Calu3 (cell line): ENCODE measurements around the gene DYSF. TPM values are rescaled to one million over a fixed set of nuclear protein-coding genes. Genes with fewer than 3 reads are reported as not detected.

Experiments
- BruUV-seq: library from RNA; stranded (reverse); fragments of 400-500 nt; replicated peaks from 2 replicates; lab custom pipeline; 2021; lab: Mats Ljungman, UMichigan
- CTCF ChIA-PET: fragments of 300-600 bp; sonication (Branson Sonifier 250); formaldehyde crosslinking; loops from one replicate; lab custom pipeline; 2022; ENCODE audit warnings: antibody characterized with exemption; lab: Charles Lee
- DNase-seq: peaks from one replicate; pipeline ENCODE4 v3.0.0; 2022
- H3K27ac Mint-ChIP-seq: one replicate; pipeline ENCODE4 v1.8.0; 2022; ENCODE audit warnings: mixed read lengths; ENCODE audit not compliant: unreplicated experiment
- H3K27me3 Mint-ChIP-seq: one replicate; pipeline ENCODE4 v1.8.0; 2022; ENCODE audit warnings: mixed read lengths; ENCODE audit not compliant: unreplicated experiment
- H3K36me3 Mint-ChIP-seq: one replicate; pipeline ENCODE4 v1.8.0; 2022; ENCODE audit warnings: mild to moderate bottlenecking, moderate library complexity, mixed read lengths; ENCODE audit not compliant: insufficient read depth, unreplicated experiment
- H3K4me1 Mint-ChIP-seq: one replicate; pipeline ENCODE4 v1.8.0; 2022; ENCODE audit warnings: mild to moderate bottlenecking, low read depth, mixed read lengths; ENCODE audit not compliant: unreplicated experiment
- H3K4me3 Mint-ChIP-seq: one replicate; pipeline ENCODE4 v1.8.0; 2022; ENCODE audit warnings: mild to moderate bottlenecking, low read depth, moderate library complexity, mixed read lengths; ENCODE audit not compliant: unreplicated experiment
- H3K9me3 Mint-ChIP-seq: one replicate; pipeline ENCODE4 v1.8.0; 2022; ENCODE audit warnings: low read depth, mixed read lengths; ENCODE audit not compliant: unreplicated experiment
- intact Hi-C: fragments of 100-400 bp; cut with micrococcal nuclease; formaldehyde crosslinking; loops from one replicate; pipeline ENCODE4 v1.10.0; 2022; ENCODE audit not compliant: unreplicated experiment
- total RNA-seq: library from RNA; stranded (reverse); gene quantifications from 2 replicates; pipeline ENCODE4 v1.2.3, GENCODE V29; 2022
- TF ChIP-seq, protein P1 (sequence below): fragments of 200-600 bp; IDR thresholded peaks from one replicate; pipeline ENCODE4 v1.8.0; 2022; ENCODE audit warnings: antibody characterized with exemption; ENCODE audit not compliant: unreplicated experiment

DYSF gene
- total RNA-seq, 1 experiment from 2014 or later = 3.2 TPM

DNA sequence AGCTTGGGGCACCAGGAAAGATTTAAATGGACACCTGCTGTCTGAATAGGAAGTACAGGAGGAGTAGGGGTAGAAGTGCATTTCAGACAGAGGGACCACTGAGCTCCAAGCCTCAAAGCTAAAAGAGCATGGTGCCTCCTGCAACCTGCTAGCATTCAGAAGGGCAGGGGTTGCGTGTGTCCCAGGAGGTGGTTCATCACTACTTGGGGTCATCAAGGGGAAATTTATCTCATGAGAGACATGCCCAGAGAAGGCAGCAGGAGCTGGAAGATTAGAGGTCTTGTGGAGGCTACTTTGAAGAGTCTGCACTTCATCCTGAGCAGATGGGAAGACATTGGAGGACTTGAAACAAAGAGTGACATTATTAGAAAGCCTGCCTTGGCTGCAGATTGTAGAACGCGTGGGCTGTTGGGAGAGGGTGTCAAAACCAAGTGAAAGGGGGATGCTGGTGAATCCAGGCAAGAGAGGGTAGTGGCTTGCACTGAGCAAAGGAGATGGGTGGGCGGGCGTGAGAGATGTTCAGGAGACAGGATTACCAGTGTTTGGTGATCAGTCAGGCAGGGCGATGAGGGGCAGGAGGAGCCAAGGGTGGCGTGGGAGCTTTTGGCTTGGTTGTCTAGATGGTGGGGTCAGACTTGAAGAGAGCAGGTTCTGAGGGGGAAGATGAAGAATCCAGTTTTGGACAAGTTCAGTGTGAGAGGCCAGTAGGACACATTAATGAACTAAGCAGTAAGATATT lies 154.0 kb downstream of the DYSF start:
- CTCF ChIA-PET = interaction anchor here (1.1 kb wide), 1 partner anchor 8 kb away, joined by 3 read pairs; no protein-coding TSS in a partner anchor
- TF ChIP-seq, protein P1, sequence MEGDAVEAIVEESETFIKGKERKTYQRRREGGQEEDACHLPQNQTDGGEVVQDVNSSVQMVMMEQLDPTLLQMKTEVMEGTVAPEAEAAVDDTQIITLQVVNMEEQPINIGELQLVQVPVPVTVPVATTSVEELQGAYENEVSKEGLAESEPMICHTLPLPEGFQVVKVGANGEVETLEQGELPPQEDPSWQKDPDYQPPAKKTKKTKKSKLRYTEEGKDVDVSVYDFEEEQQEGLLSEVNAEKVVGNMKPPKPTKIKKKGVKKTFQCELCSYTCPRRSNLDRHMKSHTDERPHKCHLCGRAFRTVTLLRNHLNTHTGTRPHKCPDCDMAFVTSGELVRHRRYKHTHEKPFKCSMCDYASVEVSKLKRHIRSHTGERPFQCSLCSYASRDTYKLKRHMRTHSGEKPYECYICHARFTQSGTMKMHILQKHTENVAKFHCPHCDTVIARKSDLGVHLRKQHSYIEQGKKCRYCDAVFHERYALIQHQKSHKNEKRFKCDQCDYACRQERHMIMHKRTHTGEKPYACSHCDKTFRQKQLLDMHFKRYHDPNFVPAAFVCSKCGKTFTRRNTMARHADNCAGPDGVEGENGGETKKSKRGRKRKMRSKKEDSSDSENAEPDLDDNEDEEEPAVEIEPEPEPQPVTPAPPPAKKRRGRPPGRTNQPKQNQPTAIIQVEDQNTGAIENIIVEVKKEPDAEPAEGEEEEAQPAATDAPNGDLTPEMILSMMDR = no peak
- Mint-ChIP-seq H3K9me3 (no peaks in the 10 kb centered on the region), H3K36me3 (no peaks in the 10 kb centered on the region), H3K27ac (no peak overlapping the region), H3K4me1 (no peaks in the 10 kb centered on the region), H3K4me3 (no peak overlapping the region), H3K27me3 (peaks cover 77% of the 10 kb centered on the region)
- no TSS peak for BruUV-seq
- DNase-seq = no peak
- intact Hi-C loops = no loop called here

- no peak for DNase-seq
- no TSS peak for BruUV-seq
- no peak overlapping the region for H3K27ac Mint-ChIP-seq
- H3K4me1 Mint-ChIP-seq = no peaks in the 10 kb centered on the region
- no peak overlapping the region for H3K4me3 Mint-ChIP-seq
- no peaks in the 10 kb centered on the region for H3K36me3 Mint-ChIP-seq
- TF ChIP-seq, protein P1 = no peak
- H3K9me3 Mint-ChIP-seq = no peaks in the 10 kb centered on the region
- intact Hi-C loops = no loop called here
- CTCF ChIA-PET = no interaction called here
- H3K27me3 Mint-ChIP-seq = peaks cover 70% of the 10 kb centered on the region
Observed at GRCh38 chr2:71608034-71608433, 154.7 kb downstream of the DYSF start.

DNA sequence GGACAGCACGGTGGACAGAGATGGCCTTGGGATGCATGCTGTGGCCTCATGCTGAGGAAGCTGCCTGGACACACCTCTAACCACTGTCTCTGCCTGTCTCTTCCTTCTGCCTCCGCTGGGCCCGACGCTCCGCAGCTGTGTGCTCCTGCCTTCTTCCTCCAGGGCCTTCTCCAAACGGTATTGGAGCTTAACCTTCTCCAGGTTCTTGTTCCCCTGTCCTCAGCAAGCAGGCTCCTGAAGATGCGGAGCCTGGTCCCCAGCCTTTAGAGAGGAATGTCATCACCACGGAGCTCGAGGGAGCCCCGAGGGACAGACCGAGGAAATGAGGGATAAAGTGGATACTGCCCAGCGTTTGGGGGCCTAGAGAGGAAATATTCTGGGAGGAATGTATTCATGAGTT lies 155.1 kb downstream of the DYSF start:
- CTCF ChIA-PET = interaction anchor here (0.5 kb wide), 1 partner anchor 63 kb away, joined by 3 read pairs; no protein-coding TSS in a partner anchor
- DNase-seq = no peak
- no peaks in the 10 kb centered on the region for H3K9me3 Mint-ChIP-seq
- BruUV-seq = no TSS peak
- intact Hi-C loops = no loop called here
- no peak overlapping the region for H3K27ac Mint-ChIP-seq
- no peaks in the 10 kb centered on the region for H3K4me1 Mint-ChIP-seq
- peaks cover 66% of the 10 kb centered on the region for H3K27me3 Mint-ChIP-seq
- TF ChIP-seq, protein P1 = no peak
- H3K4me3 Mint-ChIP-seq = no peak overlapping the region
- no peaks in the 10 kb centered on the region for H3K36me3 Mint-ChIP-seq

DNA sequence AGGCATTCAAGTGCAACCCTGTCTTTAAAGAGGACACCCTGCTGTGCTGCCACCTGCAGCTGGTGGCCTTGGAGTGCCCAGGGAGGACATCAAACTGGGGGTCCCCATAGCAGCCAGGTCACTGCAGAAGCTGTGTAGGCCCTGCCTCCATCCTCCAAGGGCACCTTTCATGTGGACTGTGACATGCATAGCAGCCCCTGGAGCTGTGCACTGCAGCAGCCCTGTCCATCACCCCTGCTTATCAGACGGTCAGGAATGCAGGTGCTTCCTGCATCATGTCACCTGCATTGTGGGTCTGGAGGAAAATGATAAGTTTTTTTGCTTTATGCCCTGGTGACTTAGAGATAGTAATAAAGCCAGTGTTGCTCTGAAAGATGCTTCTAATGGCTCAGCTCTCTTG lies 155.7 kb downstream of the DYSF start:
- no TSS peak for BruUV-seq
- Mint-ChIP-seq H3K27me3 (peaks cover 64% of the 10 kb centered on the region), H3K27ac (no peak overlapping the region), H3K36me3 (no peaks in the 10 kb centered on the region), H3K9me3 (no peaks in the 10 kb centered on the region), H3K4me1 (no peaks in the 10 kb centered on the region), H3K4me3 (no peak overlapping the region)
- CTCF ChIA-PET = interaction anchor here (0.8 to 1.6 kb wide), 2 partner anchors 13 to 189 kb away, joined by 3 to 10 read pairs; no protein-coding TSS in a partner anchor
- no peak for DNase-seq
- intact Hi-C loops = no loop called here
- TF ChIP-seq, protein P1 = no peak
